DMS 273 (cell line): Measurements from ENCODE around the gene FAM3A.
"Not testable (repeated sequence)": the region's sequence is repeated elsewhere in the genome, so short reads cannot be mapped to it uniquely, and the experiment has no call there.

Source experiments
- DNase-seq: peaks from one replicate; lab custom pipeline; 2025; ENCODE audit not compliant: unreplicated experiment; lab: John Stamatoyannopoulos, UW

The FAM3A gene

GRCh38 chrX:154505734-154506133, 10.3 kb downstream of the FAM3A start:
- DNase-seq = no peak

DNA sequence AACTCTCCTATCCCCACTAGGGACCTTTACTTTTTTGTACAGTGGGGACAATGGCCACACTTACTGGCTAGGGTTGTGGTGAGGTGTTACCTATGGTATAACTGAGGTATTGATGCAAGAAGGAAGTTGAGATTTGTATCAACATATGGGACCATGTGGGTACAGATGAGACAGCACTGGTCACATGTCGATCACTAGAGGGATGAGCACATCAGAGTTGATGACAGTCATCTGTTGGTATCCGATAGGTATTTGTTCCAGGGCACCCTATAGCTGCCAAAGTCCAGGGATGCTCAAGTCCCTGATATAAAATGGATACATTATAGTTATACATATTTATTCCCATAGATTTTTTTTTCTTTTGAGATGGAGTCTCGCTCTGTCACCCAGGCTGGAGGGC, 13.0 kb downstream of the FAM3A start:
- DNase-seq = no peak

- DNase-seq = no peak
Observed at GRCh38 chrX:154502098-154502497, 13.9 kb downstream of the FAM3A start.

- DNase-seq = not testable (repeated sequence)
Observed at GRCh38 chrX:154501423-154501822, 14.6 kb downstream of the FAM3A start.

DNA sequence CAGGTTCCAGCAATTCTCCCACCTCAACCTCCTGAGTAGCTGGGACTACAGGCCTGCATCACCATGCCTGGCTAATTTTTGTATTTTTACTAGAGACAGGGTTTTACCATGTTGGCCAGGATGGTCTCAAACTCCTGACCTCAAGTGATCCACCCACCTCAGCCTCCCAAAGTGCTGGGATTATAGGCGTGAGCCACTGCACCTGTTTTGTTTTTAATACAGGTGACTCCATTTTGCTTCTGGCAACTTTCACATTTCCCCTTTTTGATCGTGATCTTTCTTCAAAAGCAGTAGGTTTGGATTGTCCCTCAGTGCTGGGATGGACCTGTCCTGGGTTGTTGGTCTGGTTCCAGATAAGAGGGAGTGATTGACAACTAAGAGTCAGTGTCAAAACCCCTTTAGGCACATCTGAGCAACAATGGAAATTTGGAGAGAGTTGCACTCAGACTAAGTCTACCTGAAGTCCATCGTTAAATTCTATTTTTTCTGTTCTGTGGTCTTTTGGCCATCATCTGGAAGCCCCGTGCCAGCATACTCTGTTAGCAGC, 19.4 kb downstream of the FAM3A start:
- DNase-seq = not testable (repeated sequence)

GRCh38 chrX:154495472-154495922, 20.5 kb downstream of the FAM3A start:
- DNase-seq = no peak

- no peak for DNase-seq
Observed at GRCh38 chrX:154494715-154495114, 21.3 kb downstream of the FAM3A start.

- peak; percentile 98 for DNase-seq
Observed at GRCh38 chrX:154490414-154491083, 25.5 kb downstream of the FAM3A start, which contains the start of gene SLC10A3. TSS of gene SLC10A3 (minus strand) at chrX:154490629. CDS start at chrX:154488940, 1,689 bp downstream.

DNA sequence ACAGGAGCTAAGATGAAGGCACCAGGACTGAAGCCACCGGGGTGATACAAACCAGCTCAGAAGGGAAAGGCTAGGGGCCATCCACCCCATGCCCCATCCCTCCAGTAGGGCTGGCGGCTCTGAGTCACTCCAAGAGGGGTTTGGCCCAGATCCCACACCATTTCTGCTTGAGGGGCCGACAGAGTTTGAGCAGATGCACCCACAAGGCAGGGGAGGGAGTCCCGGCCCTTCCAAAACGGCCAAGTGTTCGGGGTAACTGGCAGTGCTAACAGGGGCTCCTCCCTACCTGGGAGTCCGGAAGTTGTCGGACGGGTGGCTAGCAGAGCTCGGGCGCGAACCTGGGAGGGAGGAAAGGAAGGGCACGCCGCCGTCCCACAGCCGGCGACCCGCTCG, 26.0 kb downstream of the FAM3A start:
- DNase-seq = peak; percentile 74

GRCh38 chrX:154489182-154489581, 26.9 kb downstream of the FAM3A start:
- DNase-seq = no peak

DNA sequence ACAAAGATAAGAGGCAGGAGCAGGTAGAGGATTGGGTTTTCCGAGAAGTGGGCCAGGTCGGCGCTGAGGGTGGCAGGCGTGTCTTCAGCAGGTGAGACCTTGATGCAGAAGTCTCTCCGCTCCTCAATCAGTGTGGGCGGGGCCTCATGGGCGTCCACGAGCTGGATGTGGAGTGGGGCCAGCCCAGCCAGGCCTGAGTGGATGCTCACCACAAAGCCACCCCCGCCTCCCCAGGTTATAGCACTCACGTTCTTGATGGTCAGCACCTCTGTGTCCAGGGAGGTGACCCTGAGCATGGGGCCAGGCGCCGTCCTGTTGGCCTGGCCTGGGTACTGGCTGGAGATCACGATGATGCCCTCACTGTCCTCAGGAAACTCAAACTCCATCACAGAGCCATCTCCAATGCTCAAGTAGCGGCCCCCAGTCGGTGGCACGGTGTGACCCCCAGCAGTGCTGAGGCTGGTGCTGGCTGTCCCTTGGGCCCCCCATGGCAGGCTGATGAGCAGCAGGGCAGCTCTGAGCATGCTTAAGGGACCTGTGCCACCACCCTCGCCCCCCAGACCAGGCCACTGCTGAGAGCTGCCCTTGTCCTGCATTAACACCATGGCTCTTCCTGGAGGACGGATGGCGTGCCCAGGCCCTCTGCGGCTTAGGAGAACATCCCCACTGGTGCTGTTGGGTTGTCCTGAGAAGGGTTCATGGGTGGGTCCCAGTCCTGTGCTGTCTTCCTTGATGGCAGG, 27.5 kb downstream of the FAM3A start:
- no peak for DNase-seq

DNA sequence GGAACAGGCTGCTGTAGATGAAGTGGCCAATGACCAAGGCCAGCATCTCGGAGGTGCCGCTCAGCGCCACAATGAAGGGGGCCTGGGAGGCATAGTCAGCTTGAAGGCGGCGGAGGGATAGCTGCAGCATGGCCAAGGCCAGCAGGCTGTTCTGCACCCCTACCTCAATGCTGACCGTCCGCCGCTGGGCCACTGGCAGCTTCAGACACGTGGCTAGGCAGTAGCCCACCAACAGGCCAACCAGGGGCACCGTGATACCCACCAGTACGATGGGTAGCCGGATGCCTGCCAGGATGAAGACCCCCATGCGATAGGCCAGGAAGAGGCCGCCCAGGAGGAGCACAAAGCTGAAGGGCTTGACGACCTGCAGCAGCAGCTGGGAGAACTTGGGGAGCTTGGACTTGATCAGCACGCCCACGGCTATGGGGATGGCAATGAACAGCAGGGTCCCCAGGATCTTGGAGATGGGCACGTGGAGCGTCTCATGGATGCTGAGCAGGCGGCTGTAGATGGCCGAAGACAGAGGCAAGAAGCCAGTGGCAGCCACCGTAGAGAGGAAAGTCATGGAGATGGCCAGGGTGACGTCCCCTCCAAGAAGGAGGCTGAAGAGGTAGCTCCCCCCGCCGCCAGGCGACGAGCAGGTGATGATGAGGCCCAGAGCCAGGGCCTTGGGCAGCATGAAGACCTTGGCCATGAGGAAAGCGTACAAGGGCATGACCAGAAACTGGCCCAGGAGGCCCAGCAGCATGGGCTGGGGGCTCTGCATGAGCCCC, 28.3 kb downstream of the FAM3A start:
- DNase-seq = no peak

DNA sequence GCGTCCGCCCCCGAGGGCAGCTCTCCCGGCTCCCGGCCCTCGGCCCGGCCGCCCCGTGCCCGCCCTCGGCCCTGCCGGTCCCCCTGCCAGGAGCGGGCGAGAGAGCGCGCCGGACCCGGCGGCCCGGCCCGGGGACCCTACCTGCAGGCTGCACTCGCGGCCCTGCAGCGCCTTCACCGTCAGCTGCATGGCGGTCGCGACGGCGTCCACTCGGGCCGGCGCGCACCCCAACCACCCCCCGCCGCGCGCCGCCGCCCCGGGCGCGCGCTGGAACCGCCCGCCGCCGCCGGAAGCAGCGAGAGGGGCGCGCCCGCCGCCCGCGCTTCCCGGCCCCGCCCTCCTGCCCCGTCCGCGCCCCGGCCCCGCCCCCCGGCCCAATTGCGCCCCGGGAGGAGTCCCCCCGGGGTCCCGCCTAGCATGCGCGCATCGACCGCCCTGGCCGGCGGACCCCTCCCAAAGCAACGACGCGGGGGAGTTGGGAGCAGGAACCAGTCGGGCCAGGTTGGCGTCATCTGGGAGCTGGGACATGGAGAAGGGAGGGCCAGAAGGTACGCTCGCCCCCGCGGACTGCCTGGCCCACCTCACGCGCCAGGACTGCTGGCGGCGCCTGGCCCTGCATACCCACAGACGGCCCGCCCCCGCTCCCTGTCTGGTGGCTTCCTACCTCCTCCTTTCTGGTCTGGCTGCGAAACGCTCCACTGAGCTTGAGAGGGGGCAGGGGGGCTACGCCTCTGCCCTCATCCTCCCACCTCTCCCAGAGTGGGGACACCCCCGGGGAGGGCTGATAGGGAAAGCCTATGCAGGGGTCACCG, 29.4 kb downstream of the FAM3A start, which contains the start of gene UBL4A:
Gene UBL4A, minus strand, starts transcription at position 220 of the 812 bp plus-strand sequence. Its CDS starts 31 bp downstream, at position 189.
- peak; percentile 78 for DNase-seq

GRCh38 chrX:154486052-154486395, 30.0 kb downstream of the FAM3A start:
- peak; percentile 64 for DNase-seq

DNA sequence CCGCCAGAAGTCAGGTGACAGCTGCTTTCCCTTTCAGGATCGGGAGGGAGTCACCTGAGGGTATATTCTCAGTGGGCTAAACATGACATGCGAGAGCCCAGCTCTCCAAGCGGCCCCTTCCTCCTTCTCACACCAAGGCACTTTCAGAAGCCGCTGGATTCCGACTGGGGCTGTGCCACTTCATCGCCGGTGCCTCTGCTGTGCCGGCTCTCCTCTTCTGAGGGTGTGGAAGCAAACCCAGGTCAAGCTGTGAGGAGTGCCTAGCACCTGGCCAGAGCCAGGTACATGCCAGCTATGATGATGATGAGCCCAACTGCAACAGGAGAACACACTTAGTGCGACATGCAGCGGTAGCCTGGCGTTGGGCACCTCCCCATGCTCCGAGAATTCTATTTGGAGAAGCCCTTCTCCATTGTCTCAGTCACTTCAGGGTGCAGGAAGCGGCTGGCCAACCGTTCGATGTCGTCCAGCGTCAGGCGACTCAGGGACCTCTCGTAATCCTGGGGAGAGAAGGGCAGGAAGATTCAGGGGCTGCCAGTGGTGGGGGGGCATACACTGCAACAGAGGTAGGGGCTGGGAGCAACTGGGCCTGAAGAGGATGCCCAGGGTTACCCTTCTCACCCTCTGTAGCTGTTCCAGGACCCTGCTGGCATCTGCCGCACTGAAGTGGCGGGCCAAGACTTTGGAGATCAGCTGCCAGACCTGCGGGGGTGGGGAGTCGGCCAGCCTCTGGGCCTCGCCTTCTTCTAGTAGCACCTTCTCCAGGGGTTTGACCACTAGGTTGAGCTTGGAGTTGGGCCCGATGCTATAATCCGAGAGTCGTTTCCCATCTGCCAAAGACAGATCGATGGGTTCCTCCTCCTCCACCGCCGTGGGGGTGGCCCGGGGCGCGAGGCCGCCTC, 30.6 kb downstream of the FAM3A start:
- peak; percentile 64 for DNase-seq

- no peak for DNase-seq
Observed at GRCh38 chrX:154484255-154485149, 31.5 kb downstream of the FAM3A start.

- DNase-seq = no peak
Observed at GRCh38 chrX:154483325-154483724, 32.7 kb downstream of the FAM3A start.

GRCh38 chrX:154482786-154483185, 33.2 kb downstream of the FAM3A start:
- DNase-seq = no peak
